Large intestine (tissue), 3 donors: ENCODE results near the gene LRRC23. TPM values are rescaled to one million over a fixed set of nuclear protein-coding genes. Genes with fewer than 3 reads are reported as not detected.
"Not testable (repeated sequence)": the region's sequence is repeated elsewhere in the genome, so short reads cannot be mapped to it uniquely, and the experiment has no call there.

Experiments used
- DNase-seq, 2 donors: peaks; one replicate each; pipeline versions ENCODE4 v3.0.0 to v3.0.0-alpha.2; 2013
- H3K27ac ChIP-seq: one replicate; pipeline ENCODE4 v1.5.1; 2013; ENCODE audit warnings: low read length
- H3K27me3 ChIP-seq: 2 replicates; pipeline ENCODE4 v1.6.1; 2013; ENCODE audit warnings: low read length; ENCODE audit not compliant: control insufficient read depth, insufficient read depth
- H3K36me3 ChIP-seq: 2 replicates; pipeline ENCODE4 v1.6.1; 2013; ENCODE audit warnings: low read length; ENCODE audit not compliant: control insufficient read depth, insufficient read depth
- H3K4me1 ChIP-seq: one replicate; pipeline ENCODE4 v1.6.1; 2013; ENCODE audit warnings: low read length; ENCODE audit not compliant: control insufficient read depth, insufficient read depth
- H3K4me3 ChIP-seq: one replicate; pipeline ENCODE4 v1.5.1; 2013; ENCODE audit warnings: low read length
- H3K9me3 ChIP-seq: one replicate; pipeline ENCODE4 v1.6.1; 2013; ENCODE audit warnings: mild to moderate bottlenecking, low read depth, low read length, moderate library complexity; ENCODE audit not compliant: control insufficient read depth
- WGBS: methylation state at CpG from one replicate; pipeline ENCODE4 v1.1.5; 2013; ENCODE audit warnings: low lambda C conversion rate; ENCODE audit not compliant: insufficient coverage; 5-methylcytosine and 5-hydroxymethylcytosine counted together
- polyA plus RNA-seq: library from polyadenylated mRNA; unstranded; fragments of 120-200 nt; gene quantifications from one replicate; pipeline ENCODE4 v1.2.1, GENCODE V29; 2013

Gene LRRC23
- polyA plus RNA-seq, 1 donor = 8.2 TPM

DNA sequence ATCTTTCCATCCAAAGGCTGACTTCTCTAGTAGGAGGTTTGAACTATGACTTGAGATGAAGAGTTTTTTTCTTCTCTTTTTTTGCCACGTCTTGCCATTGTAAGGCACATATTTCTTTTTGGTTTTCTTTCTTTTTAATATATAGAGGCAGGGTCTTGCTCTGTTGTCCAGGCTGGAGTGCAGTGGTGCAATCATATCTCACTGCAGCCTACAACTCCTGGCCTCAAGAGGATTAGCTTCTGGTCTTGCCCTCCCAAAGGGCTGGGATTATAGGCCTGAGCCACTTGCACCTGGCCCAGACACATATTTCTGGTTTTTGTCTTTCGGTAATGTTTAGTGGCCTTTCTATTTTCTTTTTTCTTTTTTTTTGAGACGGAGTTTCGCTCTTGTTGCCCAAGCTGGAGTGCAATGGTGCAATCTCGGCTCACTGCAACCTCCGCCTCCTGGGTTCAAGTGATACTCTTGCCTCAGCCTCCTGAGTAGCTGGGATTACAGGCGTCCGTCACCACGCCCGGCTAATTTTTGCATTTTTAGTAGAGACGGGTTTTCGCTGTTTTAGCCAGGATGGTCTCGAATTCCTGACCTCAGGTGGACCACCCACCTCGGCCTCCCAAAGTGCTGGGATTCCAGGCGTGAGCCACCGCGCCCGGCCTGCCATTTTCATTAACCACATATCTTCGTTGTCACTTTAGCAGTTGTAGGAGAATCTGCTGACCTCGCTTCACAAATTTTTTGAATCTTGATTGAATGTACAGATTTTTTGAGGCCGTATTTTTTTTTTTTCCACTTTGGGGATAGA lies 14.6 kb upstream of the LRRC23 start:
- Histone ChIP-seq H3K4me1 (peaks cover 25% of the 10 kb centered on the region), H3K27ac (peak overlapping the region; percentile 78)
- H3K9me3 ChIP-seq, H3K36me3 ChIP-seq, H3K27me3 ChIP-seq, H3K4me3 ChIP-seq, DNase-seq: not testable (repeated sequence)
- WGBS = 87% methylated on average over 3 of the region's 21 CpGs

DNA sequence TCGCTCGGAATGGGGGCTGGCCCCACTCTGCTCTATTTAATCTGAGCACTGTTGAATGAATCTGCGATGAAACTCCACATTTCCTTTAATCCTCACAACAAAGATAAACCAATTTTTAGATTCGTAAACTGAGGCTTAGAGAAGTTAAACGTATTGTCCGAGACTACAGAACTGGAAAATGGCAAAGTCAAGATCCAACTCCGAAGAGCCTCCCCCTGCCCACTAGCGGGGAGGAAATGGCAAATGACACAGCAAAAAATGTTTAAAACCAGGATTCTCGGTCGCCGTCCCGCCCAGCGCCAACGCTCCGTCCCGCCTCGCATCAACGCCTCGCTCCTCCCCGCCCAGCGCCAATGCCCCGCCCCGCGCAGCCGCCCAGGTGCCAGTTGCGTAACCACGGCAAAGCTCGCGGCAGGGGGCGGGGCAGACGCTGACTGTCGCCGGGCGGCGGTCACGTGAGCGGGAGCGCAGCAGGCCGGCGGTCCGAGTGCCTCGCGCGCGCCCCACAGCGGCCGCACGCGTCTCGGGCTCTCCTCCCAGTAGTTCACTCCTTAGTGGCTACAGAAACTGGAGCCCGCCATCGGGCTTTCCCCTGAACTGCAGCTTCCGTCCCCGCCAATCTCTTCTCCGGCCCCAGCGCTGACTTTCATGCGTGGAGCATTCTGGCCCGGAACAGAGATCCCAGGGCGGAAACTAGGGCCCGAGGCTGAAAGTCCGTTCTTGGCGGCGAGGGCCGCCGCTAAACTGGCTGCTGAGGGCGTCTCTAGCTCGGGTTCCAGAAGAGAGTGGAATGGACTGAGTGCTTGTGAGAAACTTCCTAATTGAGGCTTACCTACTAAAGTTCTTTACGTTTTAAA lies 13.6 kb upstream of the LRRC23 start:
- H3K4me3 ChIP-seq = peak overlapping the region; percentile 57
- 0% methylated on average over 1 of the region's 68 CpGs for WGBS
- no peaks in the 10 kb centered on the region for H3K36me3 ChIP-seq
- H3K9me3 ChIP-seq = no peaks in the 10 kb centered on the region
- peaks cover 20% of the 10 kb centered on the region for H3K4me1 ChIP-seq
- no peaks in the 10 kb centered on the region for H3K27me3 ChIP-seq
- peak; percentile 97 to 98 for DNase-seq
- peak overlapping the region; percentile 88 for H3K27ac ChIP-seq

DNA sequence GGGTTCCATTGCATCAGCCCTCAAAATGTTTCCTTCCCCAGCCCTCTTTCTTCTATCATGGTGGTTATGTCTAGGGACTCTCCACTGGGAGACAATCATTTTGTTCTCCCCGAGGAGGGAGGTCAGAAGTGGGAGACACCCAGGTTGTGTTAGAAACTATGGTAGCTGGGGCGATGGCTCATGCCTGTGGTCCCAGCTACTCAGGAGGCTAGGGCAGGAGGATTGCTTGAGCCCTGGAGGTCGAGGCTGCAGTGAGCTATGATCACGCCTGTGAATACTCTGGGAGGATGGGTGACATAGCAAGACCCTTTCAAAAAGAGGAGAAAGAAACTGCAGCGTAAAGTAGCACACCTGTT lies 13.0 kb upstream of the LRRC23 start:
- Histone ChIP-seq H3K4me3 (peak overlapping the region; percentile 57), H3K27ac (peak overlapping the region; percentile 88), H3K27me3 (no peaks in the 10 kb centered on the region), H3K36me3 (no peaks in the 10 kb centered on the region), H3K4me1 (peaks cover 20% of the 10 kb centered on the region), H3K9me3 (no peaks in the 10 kb centered on the region)
- 100% methylated on average over 1 of the region's 5 CpGs for WGBS
- no peak for DNase-seq

DNA sequence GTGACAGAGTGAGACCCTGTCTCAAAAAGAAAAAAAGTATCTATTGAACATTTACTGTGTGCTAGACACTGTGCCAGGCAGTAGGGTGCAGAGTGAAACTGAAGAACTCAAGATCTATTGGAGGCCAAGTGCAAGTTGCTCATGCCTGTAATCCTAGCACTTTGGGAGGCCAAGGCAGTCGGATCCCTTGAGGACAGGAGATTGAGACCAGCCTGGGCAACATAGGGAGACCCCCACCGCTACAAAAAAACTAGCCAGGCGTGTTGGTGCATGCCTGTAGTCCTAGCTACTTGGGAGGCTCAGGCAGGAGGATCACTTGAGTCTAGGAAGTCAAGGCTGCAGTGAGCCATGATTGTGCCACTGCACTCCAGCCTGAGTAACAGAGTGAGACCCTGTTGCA lies 11.9 kb upstream of the LRRC23 start:
- no CpG with 5 or more reads among the region's 3 CpGs for WGBS
- DNase-seq, H3K36me3 ChIP-seq, H3K4me1 ChIP-seq, H3K27ac ChIP-seq, H3K9me3 ChIP-seq, H3K27me3 ChIP-seq, H3K4me3 ChIP-seq: not testable (repeated sequence)

DNA sequence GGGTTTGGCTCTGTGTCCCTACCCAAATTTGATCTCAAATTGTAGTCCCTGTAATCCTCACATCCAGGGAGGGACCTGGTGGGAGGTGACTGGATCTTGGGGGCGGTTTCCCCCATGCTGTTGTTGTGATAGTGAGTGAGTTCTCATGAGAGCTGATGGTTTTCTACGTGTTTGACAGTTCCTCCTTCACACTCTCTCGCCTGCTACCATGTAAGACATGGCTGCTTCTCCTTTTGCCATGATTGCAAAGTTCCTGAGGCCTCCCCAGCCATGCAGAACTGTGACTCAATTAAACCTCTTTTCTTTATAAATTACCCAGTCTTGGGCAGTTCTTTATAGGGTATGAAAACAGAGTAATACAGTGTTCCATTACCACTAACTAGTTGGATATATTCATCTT lies 10.3 kb upstream of the LRRC23 start:
- no peaks in the 10 kb centered on the region for H3K27me3 ChIP-seq
- DNase-seq = no peak
- no peak overlapping the region for H3K4me3 ChIP-seq
- no CpG with 5 or more reads among the region's 3 CpGs for WGBS
- no peak overlapping the region for H3K27ac ChIP-seq
- no peaks in the 10 kb centered on the region for H3K36me3 ChIP-seq
- peaks cover 7% of the 10 kb centered on the region for H3K4me1 ChIP-seq
- no peaks in the 10 kb centered on the region for H3K9me3 ChIP-seq

DNA sequence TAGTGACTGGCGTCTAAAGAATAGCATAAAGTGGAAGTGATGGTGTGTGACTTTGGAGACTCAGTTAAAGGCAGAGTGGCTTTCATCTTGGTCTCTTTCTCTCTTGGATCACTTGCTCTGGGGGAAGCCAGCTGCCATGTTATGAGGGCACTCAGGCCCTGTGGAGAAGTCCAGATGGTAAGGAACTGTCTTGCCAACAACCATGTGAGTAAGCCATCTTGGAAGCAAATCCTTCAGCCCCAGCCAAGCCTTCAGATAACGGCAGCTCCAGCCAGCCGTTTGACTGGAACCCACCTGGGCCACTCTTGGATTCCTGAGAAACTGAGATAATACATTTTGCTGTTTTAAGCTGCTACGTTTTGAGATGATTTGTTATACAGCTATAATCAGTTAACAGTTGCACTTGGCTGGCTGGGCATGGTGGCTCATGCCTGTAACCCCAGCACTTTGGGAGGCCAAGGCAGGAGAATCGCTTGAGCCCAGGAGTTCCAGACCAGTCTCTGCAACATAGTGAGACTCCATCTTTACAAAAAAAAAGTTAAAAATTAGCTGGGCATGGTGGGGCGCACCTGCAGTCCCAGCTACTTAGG lies 7.7 kb upstream of the LRRC23 start:
- H3K27me3 ChIP-seq = no peaks in the 10 kb centered on the region
- no peak overlapping the region for H3K4me3 ChIP-seq
- WGBS = 100% methylated on average over 1 of the region's 6 CpGs
- no peak for DNase-seq
- H3K27ac ChIP-seq = no peak overlapping the region
- no peaks in the 10 kb centered on the region for H3K9me3 ChIP-seq
- no peaks in the 10 kb centered on the region for H3K36me3 ChIP-seq
- H3K4me1 ChIP-seq = peaks cover 4% of the 10 kb centered on the region

DNA sequence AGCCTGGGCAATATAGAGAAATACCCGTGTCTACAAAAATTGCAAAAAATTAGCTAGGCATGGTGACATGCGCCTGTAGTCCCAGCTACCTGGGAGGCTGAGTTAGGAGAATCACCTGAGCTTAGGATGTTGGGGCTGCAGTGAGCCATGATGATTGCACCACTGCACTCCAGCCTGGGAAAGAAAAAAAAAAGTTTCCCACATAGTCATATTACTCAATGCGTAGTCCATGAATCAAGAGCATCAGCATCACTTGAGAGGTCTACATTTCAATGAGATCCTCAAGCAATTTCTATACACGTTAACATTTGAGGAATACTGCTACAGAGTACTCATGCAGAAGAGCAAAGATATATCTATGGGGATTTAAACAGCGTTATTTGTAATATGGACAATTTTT lies 5.2 kb upstream of the LRRC23 start:
- Histone ChIP-seq H3K4me3 (no peak overlapping the region), H3K9me3 (no peaks in the 10 kb centered on the region), H3K36me3 (no peaks in the 10 kb centered on the region), H3K27me3 (no peaks in the 10 kb centered on the region), H3K27ac (peak overlapping the region; percentile 42), H3K4me1 (peaks cover 8% of the 10 kb centered on the region)
- no peak for DNase-seq
- no CpG with 5 or more reads among the region's 5 CpGs for WGBS

DNA sequence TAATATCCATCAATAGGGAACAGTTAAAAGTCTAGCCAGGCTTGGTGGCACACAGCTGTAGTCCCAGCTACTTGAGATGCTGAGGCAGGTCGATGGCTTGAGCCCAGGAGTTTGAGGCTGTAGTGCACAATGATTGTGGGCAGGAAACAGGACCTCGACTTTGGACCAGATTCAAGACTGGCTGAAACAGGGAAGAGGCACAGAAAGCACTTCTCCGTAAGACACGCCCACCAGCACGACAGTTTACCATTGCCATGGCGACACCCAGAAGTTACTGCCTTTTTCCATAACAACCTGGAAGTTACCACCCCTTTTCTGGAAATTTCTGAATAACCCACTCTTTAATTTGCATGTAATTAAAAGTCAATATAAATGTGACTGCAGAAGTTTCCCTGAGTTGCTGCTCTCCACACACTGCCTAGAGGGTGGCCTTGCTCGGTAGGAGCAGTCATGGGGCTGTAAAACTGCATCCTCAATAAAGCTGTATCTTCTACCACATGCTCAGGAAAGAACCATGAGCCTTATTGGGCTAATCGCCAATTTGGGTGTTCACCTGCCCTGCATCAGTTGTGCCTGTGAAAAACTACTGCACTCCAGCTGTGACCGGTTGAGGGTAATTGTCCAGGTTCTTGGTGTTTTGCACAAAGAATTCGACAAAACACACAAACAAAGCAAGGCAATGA lies 4.6 kb upstream of the LRRC23 start:
- 100% methylated on average over 1 of the region's 10 CpGs for WGBS
- peak; percentile 78 to 89 for DNase-seq
- Histone ChIP-seq H3K4me1 (peaks cover 8% of the 10 kb centered on the region), H3K4me3 (no peak overlapping the region), H3K27me3 (no peaks in the 10 kb centered on the region), H3K9me3 (no peaks in the 10 kb centered on the region), H3K27ac (peak overlapping the region; percentile 42), H3K36me3 (no peaks in the 10 kb centered on the region)

DNA sequence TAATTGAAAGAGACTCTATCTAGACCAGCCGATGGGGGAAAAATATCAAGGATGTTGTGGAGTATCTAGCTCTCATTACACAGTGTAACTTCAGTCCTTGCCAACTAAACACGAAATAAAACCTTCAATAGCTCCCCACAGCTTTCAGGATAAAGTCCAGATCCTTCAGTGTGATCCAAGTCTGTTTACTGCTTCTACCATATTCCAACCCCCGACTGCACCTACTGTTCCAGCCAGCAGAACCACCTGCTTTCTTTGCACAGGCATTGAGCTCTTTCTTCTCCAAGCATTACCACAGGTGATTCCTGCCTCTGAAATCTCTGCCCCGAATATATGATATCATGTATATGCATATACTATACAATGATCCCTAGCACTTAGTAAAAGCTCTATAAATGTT lies 2.2 kb upstream of the LRRC23 start:
- Histone ChIP-seq H3K36me3 (peaks cover 6% of the 10 kb centered on the region), H3K4me3 (no peak overlapping the region), H3K4me1 (peaks cover 13% of the 10 kb centered on the region), H3K27ac (no peak overlapping the region), H3K9me3 (no peaks in the 10 kb centered on the region), H3K27me3 (no peaks in the 10 kb centered on the region)
- DNase-seq = peak in 1 of 2 donors; percentile 45
- no CpG with 5 or more reads among the region's 4 CpGs for WGBS

DNA sequence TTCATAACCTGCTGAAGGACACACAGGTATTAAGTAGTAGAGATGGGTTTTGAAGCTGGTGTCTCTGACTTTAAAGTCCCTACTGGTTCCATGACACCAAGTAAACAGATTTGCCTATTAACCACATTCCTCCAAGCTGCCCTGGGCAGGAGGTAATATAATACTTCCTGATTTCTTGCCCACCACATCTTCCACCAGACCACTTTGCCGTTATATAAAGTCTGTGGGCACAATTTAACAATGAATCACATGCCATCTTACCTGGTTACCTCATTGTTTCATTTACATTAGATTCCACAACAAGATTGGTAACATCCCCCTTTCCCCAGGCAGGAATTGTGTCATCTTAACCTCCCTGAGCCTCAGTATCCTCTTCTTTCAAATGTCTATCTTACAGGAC lies 900 bp upstream of the LRRC23 start:
- Histone ChIP-seq H3K27me3 (no peaks in the 10 kb centered on the region), H3K36me3 (peaks cover 7% of the 10 kb centered on the region), H3K27ac (no peak overlapping the region), H3K4me1 (peaks cover 13% of the 10 kb centered on the region), H3K9me3 (no peaks in the 10 kb centered on the region), H3K4me3 (no peak overlapping the region)
- no CpG with 5 or more reads among the region's 1 CpG for WGBS
- DNase-seq = no peak
